ENCODE measurements around the gene AMPD3.

DNA sequence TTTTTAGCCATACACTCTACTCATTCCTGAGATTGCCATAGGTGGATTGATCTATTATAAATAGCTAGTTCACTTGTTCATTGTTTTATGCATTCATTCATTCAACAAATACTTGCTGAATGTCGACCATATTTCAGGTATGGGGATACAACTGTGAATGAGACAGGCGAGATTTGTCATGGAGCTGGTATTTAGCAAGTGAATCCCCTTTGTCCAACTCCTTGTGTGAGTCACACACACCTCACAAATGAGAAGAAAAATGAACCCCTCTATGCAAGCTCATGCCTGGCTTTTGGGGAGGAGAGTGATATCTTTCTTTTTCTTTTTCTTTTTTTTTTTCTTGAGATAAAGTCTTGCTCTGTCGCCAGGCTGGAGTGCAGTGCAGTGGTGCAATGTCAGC lies 1.8 kb upstream of the AMPD3 start:
- TF ChIP-seq POLR2AphosphoS5 (IDR thresholded peaks at IDR 0.05; ENCODE audit: borderline replicate concordance, low read depth, low read length) (no peak), EZH2 (IDR thresholded peaks at IDR 0.05) (no peak), FOXP2 (optimal IDR thresholded peaks at IDR 0.05; ENCODE audit: control extremely low read depth, extremely low read length, insufficient read depth) (no peak)
